Lower leg skin (tissue), 3 donors: Measurements from ENCODE around the gene C14orf132.

Experiments used
- CTCF ChIP-seq, 3 donors: fragments of 450-650 bp; IDR thresholded peaks; one replicate each; pipeline ENCODE4 v1.5.1; 2016; ENCODE audit warnings: antibody characterized with exemption in 3 of 3, mild to moderate bottlenecking in 3 of 3, moderate library complexity in 2 of 3
- POLR2A ChIP-seq, 2 donors: fragments of 450-650 bp; IDR thresholded peaks; one replicate each; pipeline ENCODE4 v1.6.1; 2016 to 2017; ENCODE audit warnings: antibody characterized with exemption in 2 of 2, mild to moderate bottlenecking in 1 of 2, moderate library complexity in 1 of 2

GRCh38 chr14:96055753-96056508 lies 16.8 kb downstream of the C14orf132 start:
- TF ChIP-seq CTCF (IDR thresholded peaks at IDR 0.05): no peak
- TF ChIP-seq POLR2A (IDR thresholded peaks at IDR 0.05): no peak
